HepG2 (cell line): Measurements from ENCODE around the gene TCF25. TPM values are rescaled to one million over a fixed set of nuclear protein-coding genes. Genes with fewer than 3 reads are reported as not detected.

Experiments
- DNMT1 ChIP-seq: sonication (generic); formaldehyde crosslinking; IDR thresholded peaks from 2 replicates; pipeline ENCODE4 v1.5.1; 2020; ENCODE audit warnings: mild to moderate bottlenecking, missing genetic modification reagents
- DPF2 ChIP-seq: sonication (generic); formaldehyde crosslinking; IDR thresholded peaks from 2 replicates; pipeline ENCODE4 v1.4.0; 2020; ENCODE audit warnings: mild to moderate bottlenecking, low read depth, missing genetic modification reagents, borderline replicate concordance
- ESRRA ChIP-seq: sonication (generic); formaldehyde crosslinking; IDR thresholded peaks from 2 replicates; pipeline ENCODE4 v1.5.1; 2020; ENCODE audit warnings: mild to moderate bottlenecking, low read depth, missing genetic modification reagents
- HDAC1 ChIP-seq: sonication (generic); formaldehyde crosslinking; IDR thresholded peaks from 2 replicates; pipeline ENCODE4 v1.5.1; 2020; ENCODE audit warnings: mild to moderate bottlenecking, missing genetic modification reagents
- KDM6A ChIP-seq: IDR thresholded peaks from 2 replicates; pipeline ENCODE4 v1.6.1; 2016; ENCODE audit warnings: low read depth
- MEIS1 ChIP-seq: sonication (generic); formaldehyde crosslinking; IDR thresholded peaks from 2 replicates; pipeline ENCODE4 v1.9.0; 2021; ENCODE audit warnings: mild to moderate bottlenecking, missing genetic modification reagents, moderate library complexity, borderline replicate concordance
- NCOA2 ChIP-seq: sonication (generic); formaldehyde crosslinking; IDR thresholded peaks from 2 replicates; pipeline ENCODE4 v1.8.0; 2022; ENCODE audit warnings: inconsistent platforms
- NCOA5 ChIP-seq: sonication (generic); formaldehyde crosslinking; IDR thresholded peaks from 2 replicates; pipeline ENCODE4 v1.4.0; 2020; ENCODE audit warnings: missing genetic modification reagents
- NFKB2 ChIP-seq: sonication (generic); formaldehyde crosslinking; IDR thresholded peaks from 2 replicates; pipeline ENCODE4 v1.4.0; 2020; ENCODE audit warnings: missing genetic modification reagents, borderline replicate concordance
- NR2F1 ChIP-seq, 2 experiments: fragments of 450-650 bp in 1 of 2; formaldehyde crosslinking in 1 of 2; IDR thresholded peaks; 2 replicates each; pipeline versions ENCODE4 v1.5.0 to v1.6.1; 2016 to 2020; ENCODE audit warnings: mild to moderate bottlenecking in 1 of 2, missing compliant biosample characterization in 1 of 2, missing genetic modification reagents in 1 of 2, moderate library complexity in 1 of 2
- PLRG1 ChIP-seq: fragments of 450-650 bp; conservative IDR thresholded peaks from 2 replicates; pipeline ENCODE4 v1.6.1; 2016
- RELA ChIP-seq: sonication (generic); formaldehyde crosslinking; IDR thresholded peaks from 2 replicates; pipeline ENCODE4 v1.4.0; 2020; ENCODE audit warnings: missing genetic modification reagents
- SMAD9 ChIP-seq: sonication (generic); formaldehyde crosslinking; IDR thresholded peaks from 2 replicates; pipeline ENCODE4 v1.5.1; 2020; ENCODE audit warnings: mild to moderate bottlenecking, missing genetic modification reagents
- ZNF136 ChIP-seq: sonication (generic); formaldehyde crosslinking; IDR thresholded peaks from 2 replicates; pipeline ENCODE4 v1.8.1; 2022; ENCODE audit warnings: low read depth, mild to moderate bottlenecking, moderate library complexity, missing genetic modification reagents
- ZNF296 ChIP-seq: sonication (generic); formaldehyde crosslinking; conservative IDR thresholded peaks from 2 replicates; pipeline ENCODE4 v1.5.0; 2020; ENCODE audit warnings: mild to moderate bottlenecking, missing genetic modification reagents
- ZNF3 ChIP-seq: IDR thresholded peaks from 2 replicates; pipeline ENCODE4 v1.7.0; 2017; ENCODE audit warnings: inconsistent platforms
- ZNF615 ChIP-seq: sonication (generic); formaldehyde crosslinking; IDR thresholded peaks from 2 replicates; pipeline ENCODE4 v1.5.0; 2020; ENCODE audit warnings: mild to moderate bottlenecking, missing genetic modification reagents, borderline replicate concordance
- ZNF678 ChIP-seq: sonication (generic); formaldehyde crosslinking; IDR thresholded peaks from 2 replicates; pipeline ENCODE4 v1.4.0; 2020; ENCODE audit warnings: mild to moderate bottlenecking, missing genetic modification reagents
- ZNF703 ChIP-seq: sonication (generic); formaldehyde crosslinking; IDR thresholded peaks from 2 replicates; pipeline ENCODE4 v1.5.1; 2020; ENCODE audit warnings: missing genetic modification reagents, mild to moderate bottlenecking, moderate library complexity, borderline replicate concordance
- polyA plus RNA-seq, 8 experiments: library from polyadenylated mRNA; depleted of rRNA in 3 of 8; stranded (reverse) in 7 of 8; unstranded in 1 of 8; fragments of >200 nt; fragmentation: Illumina TruSeq in 4 of 8; extraction: Trizol in 4 of 8; gene quantifications; 2 replicates each; pipeline versions ENCODE4 v1.2.1 to v1.2.3, GENCODE V29; 2011 to 2016; ENCODE audit warnings: low read depth in 4 of 8, missing spikeins in 1 of 8, mixed read lengths in 1 of 8; ENCODE audit not compliant: insufficient read depth in 1 of 8
- total RNA-seq, 5 experiments: library from RNA; depleted of rRNA; stranded (reverse); fragments of >200 nt; fragmentation: Illumina TruSeq; extraction: Trizol; gene quantifications; 2 replicates each; pipeline ENCODE4 v1.2.3, GENCODE V29; 2016; ENCODE audit warnings: low read depth in 1 of 5
- TF ChIP-seq, protein P1 (sequence below): sonication (generic); formaldehyde crosslinking; IDR thresholded peaks from 2 replicates; pipeline ENCODE4 v1.4.0; 2020; ENCODE audit warnings: missing genetic modification reagents
- TF ChIP-seq, protein P2 (sequence below): sonication (generic); formaldehyde crosslinking; IDR thresholded peaks from 2 replicates; pipeline ENCODE4 v1.4.0; 2020; ENCODE audit warnings: missing genetic modification reagents
- TF ChIP-seq, protein P3 (sequence below): sonication (generic); formaldehyde crosslinking; IDR thresholded peaks from 2 replicates; pipeline ENCODE4 v1.4.0; 2020; ENCODE audit warnings: missing genetic modification reagents
- TF ChIP-seq, protein P4 (sequence below): sonication (generic); formaldehyde crosslinking; IDR thresholded peaks from 2 replicates; pipeline ENCODE4 v1.5.0; 2020; ENCODE audit warnings: missing genetic modification reagents, mild to moderate bottlenecking, borderline replicate concordance

Gene TCF25
- total and polyA plus RNA-seq, 2 of the 13 experiments (the other 11 are each of a cell fraction or from before 2014, with no cell fraction given): 138 to 206 TPM

DNA sequence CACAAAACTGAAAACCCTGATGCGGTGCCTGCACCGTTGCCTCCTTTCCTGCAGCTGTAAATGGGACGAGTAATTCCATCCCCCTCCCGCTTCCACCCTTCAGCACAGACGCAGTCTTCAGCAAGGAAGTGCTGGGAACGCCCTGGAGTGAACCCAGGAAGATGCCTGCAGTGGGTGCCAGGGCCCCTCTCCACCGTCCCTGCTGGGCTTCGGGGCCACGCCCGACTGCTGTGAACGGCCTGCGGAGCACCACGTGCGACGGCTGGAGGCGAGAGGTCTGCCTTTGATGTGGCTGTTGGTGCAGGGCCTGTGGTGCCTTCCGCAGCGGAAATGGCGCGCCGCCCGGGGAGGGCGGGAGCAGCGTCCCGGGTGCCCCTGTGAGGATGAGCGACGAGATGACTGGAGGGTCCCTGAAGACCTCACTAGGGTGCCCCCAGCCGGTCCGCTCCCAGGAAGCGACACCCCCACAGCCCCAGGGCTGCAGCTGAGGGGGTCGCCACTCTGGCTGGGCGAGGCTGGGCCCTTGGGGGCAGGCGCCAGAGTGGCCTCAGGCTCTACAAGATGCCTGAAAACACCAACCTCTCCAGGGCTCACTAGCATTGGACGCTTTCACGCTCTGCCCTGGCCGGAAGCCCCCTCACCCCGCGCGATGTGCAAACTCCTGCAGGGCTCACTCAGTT is 44.5 kb downstream of the TCF25 start (continued):
- TF ChIP-seq, protein P1, sequence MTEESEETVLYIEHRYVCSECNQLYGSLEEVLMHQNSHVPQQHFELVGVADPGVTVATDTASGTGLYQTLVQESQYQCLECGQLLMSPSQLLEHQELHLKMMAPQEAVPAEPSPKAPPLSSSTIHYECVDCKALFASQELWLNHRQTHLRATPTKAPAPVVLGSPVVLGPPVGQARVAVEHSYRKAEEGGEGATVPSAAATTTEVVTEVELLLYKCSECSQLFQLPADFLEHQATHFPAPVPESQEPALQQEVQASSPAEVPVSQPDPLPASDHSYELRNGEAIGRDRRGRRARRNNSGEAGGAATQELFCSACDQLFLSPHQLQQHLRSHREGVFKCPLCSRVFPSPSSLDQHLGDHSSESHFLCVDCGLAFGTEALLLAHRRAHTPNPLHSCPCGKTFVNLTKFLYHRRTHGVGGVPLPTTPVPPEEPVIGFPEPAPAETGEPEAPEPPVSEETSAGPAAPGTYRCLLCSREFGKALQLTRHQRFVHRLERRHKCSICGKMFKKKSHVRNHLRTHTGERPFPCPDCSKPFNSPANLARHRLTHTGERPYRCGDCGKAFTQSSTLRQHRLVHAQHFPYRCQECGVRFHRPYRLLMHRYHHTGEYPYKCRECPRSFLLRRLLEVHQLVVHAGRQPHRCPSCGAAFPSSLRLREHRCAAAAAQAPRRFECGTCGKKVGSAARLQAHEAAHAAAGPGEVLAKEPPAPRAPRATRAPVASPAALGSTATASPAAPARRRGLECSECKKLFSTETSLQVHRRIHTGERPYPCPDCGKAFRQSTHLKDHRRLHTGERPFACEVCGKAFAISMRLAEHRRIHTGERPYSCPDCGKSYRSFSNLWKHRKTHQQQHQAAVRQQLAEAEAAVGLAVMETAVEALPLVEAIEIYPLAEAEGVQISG: peak; percentile 94
- TF ChIP-seq DPF2 (CRISPR knock-in tag) (peak; percentile 68; the same call in 1 of the 2 replicates), KDM6A (peak; percentile 69; the same call in 1 of the 2 replicates), SMAD9 (peak; percentile 98), ZNF678 (CRISPR knock-in tag) (peak; percentile 99), ZNF3 (CRISPR knock-in tag) (peak; percentile 74; the same call in 1 of the 2 replicates), ZNF296 (CRISPR knock-in tag) (peak; percentile 70), RELA (CRISPR knock-in tag) (no peak; the same call in 1 of the 2 replicates), NR2F1 (CRISPR knock-in tag; IDR thresholded peaks at IDR 0.05) (peak in 1 of 2 experiments; percentile 66; a peak in 1 of 4 replicates), ESRRA (CRISPR knock-in tag) (peak; percentile 93), NFKB2 (CRISPR knock-in tag) (peak; percentile 100), DNMT1 (CRISPR knock-in tag) (peak; percentile 95), ZNF136 (CRISPR knock-in tag) (peak; percentile 97), ZNF615 (CRISPR knock-in tag) (peak; percentile 67; the same call in 1 of the 2 replicates), MEIS1 (CRISPR knock-in tag) (peak; percentile 78; the same call in 1 of the 2 replicates), HDAC1 (peak; percentile 96), PLRG1 (no peak), NCOA5 (CRISPR knock-in tag) (peak; percentile 88; the same call in 1 of the 2 replicates), ZNF703 (CRISPR knock-in tag) (peak; percentile 55), NCOA2 (CRISPR knock-in tag) (peak; percentile 88)
- TF ChIP-seq, protein P2, sequence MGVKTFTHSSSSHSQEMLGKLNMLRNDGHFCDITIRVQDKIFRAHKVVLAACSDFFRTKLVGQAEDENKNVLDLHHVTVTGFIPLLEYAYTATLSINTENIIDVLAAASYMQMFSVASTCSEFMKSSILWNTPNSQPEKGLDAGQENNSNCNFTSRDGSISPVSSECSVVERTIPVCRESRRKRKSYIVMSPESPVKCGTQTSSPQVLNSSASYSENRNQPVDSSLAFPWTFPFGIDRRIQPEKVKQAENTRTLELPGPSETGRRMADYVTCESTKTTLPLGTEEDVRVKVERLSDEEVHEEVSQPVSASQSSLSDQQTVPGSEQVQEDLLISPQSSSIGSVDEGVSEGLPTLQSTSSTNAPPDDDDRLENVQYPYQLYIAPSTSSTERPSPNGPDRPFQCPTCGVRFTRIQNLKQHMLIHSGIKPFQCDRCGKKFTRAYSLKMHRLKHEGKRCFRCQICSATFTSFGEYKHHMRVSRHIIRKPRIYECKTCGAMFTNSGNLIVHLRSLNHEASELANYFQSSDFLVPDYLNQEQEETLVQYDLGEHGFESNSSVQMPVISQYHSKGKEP (CRISPR knock-in tag): peak; percentile 96
- TF ChIP-seq, protein P3, sequence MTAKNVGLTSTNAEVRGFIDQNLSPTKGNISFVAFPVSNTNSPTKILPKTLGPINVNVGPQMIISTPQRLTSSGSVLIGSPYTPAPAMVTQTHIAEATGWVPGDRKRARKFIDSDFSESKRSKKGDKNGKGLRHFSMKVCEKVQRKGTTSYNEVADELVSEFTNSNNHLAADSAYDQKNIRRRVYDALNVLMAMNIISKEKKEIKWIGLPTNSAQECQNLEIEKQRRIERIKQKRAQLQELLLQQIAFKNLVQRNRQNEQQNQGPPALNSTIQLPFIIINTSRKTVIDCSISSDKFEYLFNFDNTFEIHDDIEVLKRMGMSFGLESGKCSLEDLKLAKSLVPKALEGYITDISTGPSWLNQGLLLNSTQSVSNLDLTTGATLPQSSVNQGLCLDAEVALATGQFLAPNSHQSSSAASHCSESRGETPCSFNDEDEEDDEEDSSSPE: peak; percentile 98
- TF ChIP-seq, protein P4, sequence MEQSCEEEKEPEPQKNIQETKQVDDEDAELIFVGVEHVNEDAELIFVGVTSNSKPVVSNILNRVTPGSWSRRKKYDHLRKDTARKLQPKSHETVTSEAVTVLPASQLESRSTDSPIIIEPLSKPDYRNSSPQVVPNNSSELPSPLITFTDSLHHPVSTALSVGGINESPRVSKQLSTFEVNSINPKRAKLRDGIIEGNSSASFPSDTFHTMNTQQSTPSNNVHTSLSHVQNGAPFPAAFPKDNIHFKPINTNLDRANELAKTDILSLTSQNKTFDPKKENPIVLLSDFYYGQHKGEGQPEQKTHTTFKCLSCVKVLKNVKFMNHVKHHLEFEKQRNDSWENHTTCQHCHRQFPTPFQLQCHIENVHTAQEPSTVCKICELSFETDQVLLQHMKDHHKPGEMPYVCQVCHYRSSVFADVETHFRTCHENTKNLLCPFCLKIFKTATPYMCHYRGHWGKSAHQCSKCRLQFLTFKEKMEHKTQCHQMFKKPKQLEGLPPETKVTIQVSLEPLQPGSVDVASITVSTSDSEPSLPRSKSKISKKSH (CRISPR knock-in tag): peak; percentile 98
